Calu3 (cell line): ENCODE measurements around the gene SLC5A5. TPM values are rescaled to one million over a fixed set of nuclear protein-coding genes. Genes with fewer than 3 reads are reported as not detected.
A peak's percentile ranks its signal among the peaks of the same experiment; 100 is the strongest.

Experiments
- BruUV-seq: library from RNA; stranded (reverse); fragments of 400-500 nt; replicated peaks from 2 replicates; lab custom pipeline; 2021; lab: Mats Ljungman, UMichigan
- CTCF ChIA-PET: fragments of 300-600 bp; sonication (Branson Sonifier 250); formaldehyde crosslinking; loops from one replicate; lab custom pipeline; 2022; ENCODE audit warnings: antibody characterized with exemption; lab: Charles Lee
- DNase-seq: peaks from one replicate; pipeline ENCODE4 v3.0.0; 2022
- H3K27ac Mint-ChIP-seq: one replicate; pipeline ENCODE4 v1.8.0; 2022; ENCODE audit warnings: mixed read lengths; ENCODE audit not compliant: unreplicated experiment
- H3K27me3 Mint-ChIP-seq: one replicate; pipeline ENCODE4 v1.8.0; 2022; ENCODE audit warnings: mixed read lengths; ENCODE audit not compliant: unreplicated experiment
- H3K36me3 Mint-ChIP-seq: one replicate; pipeline ENCODE4 v1.8.0; 2022; ENCODE audit warnings: mild to moderate bottlenecking, moderate library complexity, mixed read lengths; ENCODE audit not compliant: insufficient read depth, unreplicated experiment
- H3K4me1 Mint-ChIP-seq: one replicate; pipeline ENCODE4 v1.8.0; 2022; ENCODE audit warnings: mild to moderate bottlenecking, low read depth, mixed read lengths; ENCODE audit not compliant: unreplicated experiment
- H3K4me3 Mint-ChIP-seq: one replicate; pipeline ENCODE4 v1.8.0; 2022; ENCODE audit warnings: mild to moderate bottlenecking, low read depth, moderate library complexity, mixed read lengths; ENCODE audit not compliant: unreplicated experiment
- H3K9me3 Mint-ChIP-seq: one replicate; pipeline ENCODE4 v1.8.0; 2022; ENCODE audit warnings: low read depth, mixed read lengths; ENCODE audit not compliant: unreplicated experiment
- intact Hi-C: fragments of 100-400 bp; cut with micrococcal nuclease; formaldehyde crosslinking; loops from one replicate; pipeline ENCODE4 v1.10.0; 2022; ENCODE audit not compliant: unreplicated experiment
- total RNA-seq: library from RNA; stranded (reverse); gene quantifications from 2 replicates; pipeline ENCODE4 v1.2.3, GENCODE V29; 2022
- TF ChIP-seq, protein P1 (sequence below): fragments of 200-600 bp; IDR thresholded peaks from one replicate; pipeline ENCODE4 v1.8.0; 2022; ENCODE audit warnings: antibody characterized with exemption; ENCODE audit not compliant: unreplicated experiment

SLC5A5 gene
- total RNA-seq, 1 experiment from 2014 or later = not detected

DNA sequence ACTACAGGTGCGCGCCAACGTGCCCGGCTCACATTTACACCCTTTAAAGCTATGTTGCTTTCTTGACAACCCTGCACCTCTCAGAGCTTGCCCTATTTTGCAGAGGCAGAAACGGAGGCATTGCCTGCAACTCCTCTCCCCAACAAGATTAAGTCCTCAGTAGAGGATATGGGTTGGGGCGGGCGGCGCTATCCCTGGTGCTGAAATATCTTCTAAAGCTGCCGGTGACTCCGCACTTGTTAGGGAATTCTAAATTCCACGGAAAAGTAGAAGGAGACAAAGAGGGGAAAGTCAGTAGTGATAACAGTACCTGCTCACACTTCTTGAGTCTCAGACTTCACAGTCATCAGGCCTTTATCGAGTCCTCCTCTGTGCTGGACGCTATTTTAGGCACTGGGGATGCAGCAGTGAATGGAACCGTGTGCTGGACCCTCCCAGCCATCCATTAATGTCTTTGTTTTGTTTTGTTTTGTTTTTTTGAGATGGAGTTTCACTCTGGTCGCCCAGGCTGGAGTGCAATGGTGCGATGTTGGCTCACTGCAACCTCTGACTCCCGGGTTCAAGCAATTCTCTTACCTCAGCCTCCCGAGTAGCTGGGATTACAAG lies 18.0 kb downstream of the SLC5A5 start:
- CTCF ChIA-PET = no interaction called here
- Mint-ChIP-seq H3K4me1 (no peaks in the 10 kb centered on the region), H3K27ac (no peak overlapping the region), H3K4me3 (no peak overlapping the region), H3K27me3 (peaks cover 52% of the 10 kb centered on the region), H3K9me3 (no peaks in the 10 kb centered on the region), H3K36me3 (no peaks in the 10 kb centered on the region)
- intact Hi-C loops = no loop called here
- BruUV-seq = no TSS peak
- peak; percentile 29 for DNase-seq
- TF ChIP-seq, protein P1, sequence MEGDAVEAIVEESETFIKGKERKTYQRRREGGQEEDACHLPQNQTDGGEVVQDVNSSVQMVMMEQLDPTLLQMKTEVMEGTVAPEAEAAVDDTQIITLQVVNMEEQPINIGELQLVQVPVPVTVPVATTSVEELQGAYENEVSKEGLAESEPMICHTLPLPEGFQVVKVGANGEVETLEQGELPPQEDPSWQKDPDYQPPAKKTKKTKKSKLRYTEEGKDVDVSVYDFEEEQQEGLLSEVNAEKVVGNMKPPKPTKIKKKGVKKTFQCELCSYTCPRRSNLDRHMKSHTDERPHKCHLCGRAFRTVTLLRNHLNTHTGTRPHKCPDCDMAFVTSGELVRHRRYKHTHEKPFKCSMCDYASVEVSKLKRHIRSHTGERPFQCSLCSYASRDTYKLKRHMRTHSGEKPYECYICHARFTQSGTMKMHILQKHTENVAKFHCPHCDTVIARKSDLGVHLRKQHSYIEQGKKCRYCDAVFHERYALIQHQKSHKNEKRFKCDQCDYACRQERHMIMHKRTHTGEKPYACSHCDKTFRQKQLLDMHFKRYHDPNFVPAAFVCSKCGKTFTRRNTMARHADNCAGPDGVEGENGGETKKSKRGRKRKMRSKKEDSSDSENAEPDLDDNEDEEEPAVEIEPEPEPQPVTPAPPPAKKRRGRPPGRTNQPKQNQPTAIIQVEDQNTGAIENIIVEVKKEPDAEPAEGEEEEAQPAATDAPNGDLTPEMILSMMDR = no peak

- H3K27ac Mint-ChIP-seq = no peak overlapping the region
- TF ChIP-seq, protein P1 = no peak
- H3K4me1 Mint-ChIP-seq = no peaks in the 10 kb centered on the region
- no peaks in the 10 kb centered on the region for H3K36me3 Mint-ChIP-seq
- peaks cover 48% of the 10 kb centered on the region for H3K27me3 Mint-ChIP-seq
- no peak overlapping the region for H3K4me3 Mint-ChIP-seq
- CTCF ChIA-PET = interaction anchor here (0.7 kb wide), 1 partner anchor 21 kb away, joined by 6 read pairs; no protein-coding TSS in a partner anchor
- DNase-seq = no peak
- intact Hi-C loops = no loop called here
- H3K9me3 Mint-ChIP-seq = no peaks in the 10 kb centered on the region
- no TSS peak for BruUV-seq
These were observed 22.0 kb downstream of the SLC5A5 start for GRCh38 chr19:17893766-17894165.

DNA sequence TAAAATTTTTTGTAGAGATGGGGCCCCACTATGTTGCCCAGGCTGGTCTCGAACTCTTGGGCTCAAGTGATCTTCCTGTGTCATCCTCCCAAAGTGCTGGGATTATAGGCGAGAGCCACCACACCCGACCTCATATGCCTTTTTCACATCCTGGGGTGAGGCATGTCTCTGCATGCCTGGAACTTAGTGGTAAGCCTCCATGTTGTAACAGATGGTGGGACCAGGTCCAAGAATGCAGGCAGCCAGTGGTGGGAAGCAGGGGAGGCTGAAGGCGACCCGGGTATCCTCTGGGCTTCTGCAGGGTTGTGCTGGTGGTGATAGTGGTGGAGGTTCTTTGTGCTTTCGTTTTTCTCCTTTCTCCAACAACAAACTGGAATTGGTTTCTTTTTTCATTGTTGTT lies 31.0 kb downstream of the SLC5A5 start:
- no peak overlapping the region for H3K4me3 Mint-ChIP-seq
- CTCF ChIA-PET = interaction anchor here (0.7 kb wide), 1 partner anchor 22 kb away, joined by 3 read pairs; no protein-coding TSS in a partner anchor

GRCh38 chr19:17908244-17908643 lies 36.5 kb downstream of the SLC5A5 start:
- CTCF ChIA-PET = no interaction called here
- TF ChIP-seq, protein P1 = no peak
- H3K36me3 Mint-ChIP-seq = no peaks in the 10 kb centered on the region
- H3K27ac Mint-ChIP-seq = no peak overlapping the region
- no peaks in the 10 kb centered on the region for H3K27me3 Mint-ChIP-seq
- no TSS peak for BruUV-seq
- no peak for DNase-seq
- intact Hi-C loops = no loop called here
- H3K9me3 Mint-ChIP-seq = no peaks in the 10 kb centered on the region
- no peak overlapping the region for H3K4me3 Mint-ChIP-seq
- H3K4me1 Mint-ChIP-seq = no peaks in the 10 kb centered on the region

More for the DNA sequence above, 31.0 kb downstream of the SLC5A5 start:
- Mint-ChIP-seq H3K27ac (no peak overlapping the region), H3K36me3 (no peaks in the 10 kb centered on the region), H3K4me1 (no peaks in the 10 kb centered on the region), H3K27me3 (peaks cover 35% of the 10 kb centered on the region), H3K9me3 (no peaks in the 10 kb centered on the region)
- no peak for DNase-seq
- no TSS peak for BruUV-seq
- TF ChIP-seq, protein P1 = no peak
- intact Hi-C loops = no loop called here
